DOHH2 (cell line): ENCODE measurements around the gene CD2AP.

Source experiments
- EZH2phosphoT487 ChIP-seq: fragments of 200-600 bp; sonication (generic); IDR thresholded peaks from 2 replicates; pipeline ENCODE4 v1.6.1; 2017; ENCODE audit warnings: borderline replicate concordance, mild to moderate bottlenecking, antibody characterized with exemption, low read length, moderate library complexity, mixed read lengths
- TF ChIP-seq, protein P1 (sequence below): fragments of 200-600 bp; sonication (generic); IDR thresholded peaks from one replicate; pipeline ENCODE4 v1.5.1; 2014; ENCODE audit warnings: antibody characterized with exemption, mild to moderate bottlenecking, low read depth, low read length; ENCODE audit not compliant: poor library complexity, severe bottlenecking

DNA sequence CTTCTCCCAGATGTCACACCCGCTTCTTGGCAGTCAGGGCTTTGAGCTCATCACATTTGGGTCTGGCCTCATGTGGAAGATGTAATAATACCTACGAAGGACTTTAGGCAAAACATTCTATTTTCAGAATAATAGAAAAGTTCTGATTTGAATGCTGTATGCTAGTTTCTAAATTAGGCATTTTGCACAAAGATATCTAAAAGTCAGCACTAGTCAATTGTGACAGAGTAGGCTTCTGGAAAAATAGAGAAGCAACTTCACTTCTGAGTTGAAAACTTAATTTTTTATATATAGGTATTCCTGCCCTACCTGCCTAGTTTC is 38.3 kb upstream of the CD2AP start:
- TF ChIP-seq, protein P1, sequence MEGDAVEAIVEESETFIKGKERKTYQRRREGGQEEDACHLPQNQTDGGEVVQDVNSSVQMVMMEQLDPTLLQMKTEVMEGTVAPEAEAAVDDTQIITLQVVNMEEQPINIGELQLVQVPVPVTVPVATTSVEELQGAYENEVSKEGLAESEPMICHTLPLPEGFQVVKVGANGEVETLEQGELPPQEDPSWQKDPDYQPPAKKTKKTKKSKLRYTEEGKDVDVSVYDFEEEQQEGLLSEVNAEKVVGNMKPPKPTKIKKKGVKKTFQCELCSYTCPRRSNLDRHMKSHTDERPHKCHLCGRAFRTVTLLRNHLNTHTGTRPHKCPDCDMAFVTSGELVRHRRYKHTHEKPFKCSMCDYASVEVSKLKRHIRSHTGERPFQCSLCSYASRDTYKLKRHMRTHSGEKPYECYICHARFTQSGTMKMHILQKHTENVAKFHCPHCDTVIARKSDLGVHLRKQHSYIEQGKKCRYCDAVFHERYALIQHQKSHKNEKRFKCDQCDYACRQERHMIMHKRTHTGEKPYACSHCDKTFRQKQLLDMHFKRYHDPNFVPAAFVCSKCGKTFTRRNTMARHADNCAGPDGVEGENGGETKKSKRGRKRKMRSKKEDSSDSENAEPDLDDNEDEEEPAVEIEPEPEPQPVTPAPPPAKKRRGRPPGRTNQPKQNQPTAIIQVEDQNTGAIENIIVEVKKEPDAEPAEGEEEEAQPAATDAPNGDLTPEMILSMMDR = no peak
- no peak for TF ChIP-seq EZH2phosphoT487
